Raji (cell line): ENCODE measurements around the gene THSD7B.

Experiments
- POLR2A ChIP-seq: IDR thresholded peaks from 2 replicates; pipeline ENCODE4 v1.6.1; 2011; ENCODE audit warnings: low read depth, low read length, control low read depth; ENCODE audit not compliant: insufficient read depth

The THSD7B gene

GRCh38 chr2:137493261-137493660, 727.9 kb downstream of the THSD7B start:
- TF ChIP-seq POLR2A: no peak

- TF ChIP-seq POLR2A: no peak
Measured at GRCh38 chr2:137500599-137500998, 735.3 kb downstream of the THSD7B start.

GRCh38 chr2:137507237-137507636, 741.9 kb downstream of the THSD7B start:
- TF ChIP-seq POLR2A: no peak

GRCh38 chr2:137508739-137509384, 743.5 kb downstream of the THSD7B start:
- no peak for TF ChIP-seq POLR2A

GRCh38 chr2:137511526-137511925, 746.2 kb downstream of the THSD7B start:
- no peak for TF ChIP-seq POLR2A

- no peak for TF ChIP-seq POLR2A
Measured at GRCh38 chr2:137521653-137522619, 756.6 kb downstream of the THSD7B start.

GRCh38 chr2:137522620-137523011, 757.3 kb downstream of the THSD7B start:
- TF ChIP-seq POLR2A: no peak

- TF ChIP-seq POLR2A: no peak
Measured at GRCh38 chr2:137523931-137524330, 758.6 kb downstream of the THSD7B start.

- TF ChIP-seq POLR2A: no peak
Measured at GRCh38 chr2:137525132-137525531, 759.8 kb downstream of the THSD7B start.

GRCh38 chr2:137525641-137526190, 760.4 kb downstream of the THSD7B start:
- no peak for TF ChIP-seq POLR2A

- TF ChIP-seq POLR2A: no peak
Measured at GRCh38 chr2:137535897-137536296, 770.6 kb downstream of the THSD7B start.

- no peak for TF ChIP-seq POLR2A
Measured at GRCh38 chr2:137539336-137539735, 774.0 kb downstream of the THSD7B start.

- no peak for TF ChIP-seq POLR2A
Measured at GRCh38 chr2:137547842-137548241, 782.5 kb downstream of the THSD7B start.

GRCh38 chr2:137566387-137566786, 801.0 kb downstream of the THSD7B start:
- TF ChIP-seq POLR2A: no peak

- TF ChIP-seq POLR2A: no peak
Measured at GRCh38 chr2:137570484-137570883, 805.1 kb downstream of the THSD7B start.

GRCh38 chr2:137590102-137590501, 824.8 kb downstream of the THSD7B start:
- no peak for TF ChIP-seq POLR2A
